Parathyroid adenoma (tissue), 2 donors: ENCODE measurements around the gene ZIC3.
A peak's percentile ranks its signal among the peaks of the same experiment; 100 is the strongest.

Source experiments
- H2AFZ ChIP-seq: fragments of 300-600 bp; sonication (generic); one replicate; pipeline ENCODE4 v1.7.0; 2017; ENCODE audit warnings: antibody characterized with exemption, mild to moderate bottlenecking
- H3K27ac ChIP-seq: fragments of 300-600 bp; sonication (generic); one replicate; pipeline ENCODE4 v1.7.0; 2017
- H3K27me3 ChIP-seq: fragments of 300-600 bp; sonication (generic); one replicate; pipeline ENCODE4 v1.7.0; 2017; ENCODE audit warnings: low read length; ENCODE audit not compliant: control insufficient read depth, insufficient read depth
- H3K36me3 ChIP-seq: fragments of 300-600 bp; sonication (generic); one replicate; pipeline ENCODE4 v1.7.0; 2017; ENCODE audit warnings: low read length; ENCODE audit not compliant: control insufficient read depth, insufficient read depth
- H3K4me1 ChIP-seq: fragments of 300-600 bp; sonication (generic); one replicate; pipeline ENCODE4 v1.7.0; 2017; ENCODE audit warnings: control low read depth
- H3K4me2 ChIP-seq: fragments of 300-600 bp; sonication (generic); one replicate; pipeline ENCODE4 v1.7.0; 2017; ENCODE audit warnings: low read length
- H3K4me3 ChIP-seq: fragments of 300-600 bp; sonication (generic); one replicate; pipeline ENCODE4 v1.7.0; 2017; ENCODE audit warnings: low read depth, low read length
- H3K79me2 ChIP-seq: fragments of 300-600 bp; sonication (generic); one replicate; pipeline ENCODE4 v1.7.0; 2017; ENCODE audit warnings: control low read depth
- H3K9ac ChIP-seq: fragments of 300-600 bp; sonication (generic); one replicate; pipeline ENCODE4 v1.7.0; 2017; ENCODE audit warnings: mild to moderate bottlenecking
- H3K9me3 ChIP-seq: fragments of 300-600 bp; sonication (generic); one replicate; pipeline ENCODE4 v1.7.0; 2017; ENCODE audit warnings: low read length; ENCODE audit not compliant: control insufficient read depth
- CTCF ChIP-seq: fragments of 300-600 bp; sonication (generic); IDR thresholded peaks from one replicate; pipeline ENCODE4 v1.7.0; 2017; ENCODE audit warnings: antibody characterized with exemption, mild to moderate bottlenecking
- donor health status: primary hyperparathyroidism.

Gene ZIC3

DNA sequence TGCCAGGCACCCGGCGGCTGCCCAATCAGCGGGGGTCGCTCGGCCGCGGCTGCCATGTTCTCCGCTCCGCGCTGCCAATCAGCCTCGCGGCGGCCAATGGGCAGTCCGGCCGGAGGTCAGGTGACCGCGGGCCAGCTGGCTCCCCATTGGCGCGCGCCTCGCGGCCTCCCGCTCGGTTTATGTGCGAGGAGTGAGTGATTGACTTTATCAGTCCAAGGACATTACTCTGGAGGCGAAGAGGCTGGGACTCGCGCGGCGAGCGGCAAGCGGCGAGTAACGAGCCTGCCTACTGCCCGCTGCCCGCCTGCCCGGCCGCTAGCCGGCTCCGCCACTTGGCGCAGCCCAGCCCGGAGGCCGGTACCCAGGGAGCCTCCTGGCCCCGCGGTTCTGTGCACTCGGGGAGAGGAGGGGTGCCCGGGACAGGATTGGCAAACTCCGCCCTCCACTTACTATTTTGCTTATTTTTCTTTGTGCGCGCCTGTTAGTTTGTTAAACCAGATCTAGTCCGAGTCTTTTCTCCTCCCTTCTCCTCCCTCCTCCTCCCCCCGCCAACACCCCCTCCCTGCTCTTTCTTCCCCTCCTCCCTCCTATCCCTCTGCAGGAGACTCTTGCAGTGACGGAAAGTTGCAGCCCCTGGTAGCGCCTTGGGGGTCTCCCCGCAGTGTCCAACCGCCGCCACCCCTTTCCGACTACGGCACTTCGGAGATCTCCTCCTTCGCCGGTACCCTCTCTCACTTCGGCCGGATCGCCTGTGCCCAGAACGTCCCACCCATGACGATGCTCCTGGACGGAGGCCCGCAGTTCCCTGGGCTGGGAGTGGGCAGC lies at the start of gene ZIC3:
Gene ZIC3 (plus strand): TSS at position 207 of the 825 bp plus-strand sequence. CDS start 565 bp downstream, at position 772.
- no peak within 1 kb of the TSS for H3K27ac ChIP-seq
- no peak within 1 kb of the TSS for H3K9ac ChIP-seq

GRCh38 chrX:137519459-137519858 lies 46.5 kb upstream of the ZIC3 start:
- TF ChIP-seq CTCF, result no peak

More for the DNA sequence above, at the start of gene ZIC3:
- Histone ChIP-seq H3K27me3 (peaks cover 11% of the 10 kb centered on the region), H3K79me2 (no peaks in the 10 kb centered on the region), H3K4me1 (no peaks in the 10 kb centered on the region), H2AFZ (peak within 1 kb of the TSS; percentile 53), H3K4me3 (peak within 1 kb of the TSS; percentile 61), H3K36me3 (no peaks in the 10 kb centered on the region), H3K4me2 (peak within 1 kb of the TSS; percentile 79), H3K9me3 (no peaks in the 10 kb centered on the region)
- TF ChIP-seq CTCF, result no peak

DNA sequence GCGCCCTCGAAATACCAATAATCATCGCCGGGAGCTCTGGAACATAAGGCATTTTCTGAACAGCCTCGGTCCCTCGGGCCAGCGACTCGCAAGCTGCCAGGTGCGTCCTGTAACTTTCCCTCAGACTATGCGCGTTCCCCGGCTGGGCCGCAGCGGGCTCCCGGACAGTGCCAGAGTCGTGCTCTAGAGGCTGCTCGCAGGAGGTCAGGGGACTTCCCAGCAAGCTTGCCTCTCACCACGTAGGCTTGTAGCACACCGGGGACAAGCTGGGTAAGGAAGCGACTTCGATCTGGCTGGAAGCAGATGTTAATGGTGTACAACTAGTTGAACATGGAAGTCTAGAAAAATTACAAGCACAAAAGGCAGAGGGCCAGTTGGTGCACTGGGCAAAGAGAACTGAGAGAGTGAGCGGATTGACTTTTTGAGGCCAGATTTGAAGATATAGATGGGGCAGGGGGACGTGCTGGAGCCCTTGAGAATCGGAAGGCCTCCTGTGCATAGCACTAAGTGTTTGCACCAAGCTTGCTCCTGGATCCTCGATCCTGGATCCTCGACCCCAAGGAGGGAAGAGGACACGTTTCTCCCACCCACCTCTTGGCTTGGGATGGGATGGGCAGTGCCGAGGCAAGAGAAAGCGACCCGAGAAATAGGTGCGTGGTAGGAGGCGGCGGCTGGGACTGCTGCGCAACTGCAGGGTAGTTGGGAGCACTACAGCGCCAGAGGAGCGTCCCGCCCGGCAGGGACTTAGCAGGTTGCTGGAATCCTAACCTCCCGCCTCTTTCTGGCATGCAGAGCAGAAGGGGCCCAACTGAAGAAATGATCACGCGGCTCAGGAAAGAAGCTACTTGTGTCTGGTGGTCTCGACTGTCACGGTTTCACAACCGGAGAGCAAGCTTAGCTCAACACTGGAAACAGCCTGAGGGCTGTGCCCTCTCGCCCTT lies 19.9 kb upstream of the ZIC3 start:
- Histone ChIP-seq H3K4me3 (no peak overlapping the region), H3K27ac (no peak overlapping the region), H3K79me2 (no peaks in the 10 kb centered on the region), H3K9me3 (no peaks in the 10 kb centered on the region), H3K27me3 (no peaks in the 10 kb centered on the region), H3K36me3 (no peaks in the 10 kb centered on the region), H3K4me1 (no peaks in the 10 kb centered on the region), H3K4me2 (no peak overlapping the region), H3K9ac (no peak overlapping the region), H2AFZ (no peak overlapping the region)
- no peak for TF ChIP-seq CTCF

More at GRCh38 chrX:137519459-137519858, 46.5 kb upstream of the ZIC3 start:
- Histone ChIP-seq H3K9ac (no peak overlapping the region), H3K27me3 (no peaks in the 10 kb centered on the region), H3K4me3 (no peak overlapping the region), H3K79me2 (no peaks in the 10 kb centered on the region), H3K9me3 (no peaks in the 10 kb centered on the region), H2AFZ (no peak overlapping the region), H3K27ac (no peak overlapping the region), H3K36me3 (no peaks in the 10 kb centered on the region), H3K4me2 (no peak overlapping the region), H3K4me1 (no peaks in the 10 kb centered on the region)

GRCh38 chrX:137547291-137547690 lies 18.6 kb upstream of the ZIC3 start:
- H3K4me2 ChIP-seq, result no peak overlapping the region
- H3K4me3 ChIP-seq, result no peak overlapping the region
- H3K79me2 ChIP-seq, result no peaks in the 10 kb centered on the region
- no peak overlapping the region for H2AFZ ChIP-seq
- no peak overlapping the region for H3K27ac ChIP-seq
- H3K4me1 ChIP-seq, result no peaks in the 10 kb centered on the region
- no peaks in the 10 kb centered on the region for H3K36me3 ChIP-seq
- H3K9ac ChIP-seq, result no peak overlapping the region
- H3K27me3 ChIP-seq, result no peaks in the 10 kb centered on the region
- TF ChIP-seq CTCF, result no peak
- no peaks in the 10 kb centered on the region for H3K9me3 ChIP-seq
